Measurements from ENCODE around the gene SLC7A14.

SLC7A14 gene
- total RNA-seq = 0 to 0.67 (median 0) reads per million in 9 experiments

DNA sequence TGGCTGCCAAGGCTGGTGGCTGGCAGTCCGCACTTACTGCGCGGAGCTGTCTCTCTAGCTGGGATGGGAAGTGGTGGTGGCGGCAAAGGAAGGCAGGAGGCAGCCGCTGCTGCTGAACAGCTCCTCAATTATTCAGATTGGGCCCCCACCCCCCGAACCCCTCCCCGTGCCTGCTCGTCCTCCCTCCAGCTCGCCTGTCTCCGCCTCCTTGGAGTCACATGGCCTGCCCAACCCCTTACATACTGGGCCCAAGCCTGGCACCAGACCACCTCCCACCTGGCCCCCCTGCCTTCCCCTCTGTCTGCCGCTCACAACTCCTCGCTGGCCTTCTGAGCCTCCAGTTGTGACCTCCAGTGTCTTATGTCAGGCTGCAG is at the start of gene SLC7A14:
Gene SLC7A14, minus strand, starts transcription at position 139 of the 374 bp plus-strand sequence. CDS start 59,139 bp downstream, outside the sequence.
- Mint-ChIP-seq H3K4me3 (no peak within 1 kb of the TSS), H3K4me1 (ENCODE audit: low read depth in 2 of 2) (peaks cover 0 to 2% of the 10 kb centered on the region in 2 donors), H3K27me3 (peaks cover 51 to 73% of the 10 kb centered on the region in 2 donors), H3K36me3 (ENCODE audit: insufficient read depth) (no peaks in the 10 kb centered on the region), H3K9me3 (peaks cover 0 to 6% of the 10 kb centered on the region in 2 donors), H3K27ac (no peak within 1 kb of the TSS)
- DNase-seq (no peak), ATAC-seq (replicated peaks) (no peak)

DNA sequence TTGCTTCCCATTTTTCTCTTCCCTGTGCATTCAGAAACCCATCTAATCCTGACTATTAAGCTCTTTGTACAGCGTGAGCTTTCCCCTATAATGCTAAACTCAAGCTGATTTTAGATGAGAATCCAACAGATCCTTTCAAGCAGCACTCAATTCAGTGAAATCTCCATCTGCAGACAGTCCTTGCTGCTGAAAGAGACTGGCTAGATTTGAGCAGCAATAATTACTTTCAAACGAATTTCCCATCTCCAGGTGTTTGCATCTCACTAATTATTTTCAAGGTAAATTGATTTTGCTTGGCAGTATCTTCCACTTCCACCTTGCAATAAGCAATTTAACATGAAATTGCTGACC is 49.5 kb upstream of the SLC7A14 start:
- Mint-ChIP-seq H3K4me1 (ENCODE audit: low read depth in 2 of 2) (no peaks in the 10 kb centered on the region), H3K27me3 (peaks cover 22 to 34% of the 10 kb centered on the region in 2 donors), H3K4me3 (no peak overlapping the region), H3K9me3 (no peaks in the 10 kb centered on the region), H3K36me3 (ENCODE audit: insufficient read depth) (no peaks in the 10 kb centered on the region), H3K27ac (no peak overlapping the region)
- DNase-seq = no peak
- no peak for ATAC-seq (replicated peaks)

DNA sequence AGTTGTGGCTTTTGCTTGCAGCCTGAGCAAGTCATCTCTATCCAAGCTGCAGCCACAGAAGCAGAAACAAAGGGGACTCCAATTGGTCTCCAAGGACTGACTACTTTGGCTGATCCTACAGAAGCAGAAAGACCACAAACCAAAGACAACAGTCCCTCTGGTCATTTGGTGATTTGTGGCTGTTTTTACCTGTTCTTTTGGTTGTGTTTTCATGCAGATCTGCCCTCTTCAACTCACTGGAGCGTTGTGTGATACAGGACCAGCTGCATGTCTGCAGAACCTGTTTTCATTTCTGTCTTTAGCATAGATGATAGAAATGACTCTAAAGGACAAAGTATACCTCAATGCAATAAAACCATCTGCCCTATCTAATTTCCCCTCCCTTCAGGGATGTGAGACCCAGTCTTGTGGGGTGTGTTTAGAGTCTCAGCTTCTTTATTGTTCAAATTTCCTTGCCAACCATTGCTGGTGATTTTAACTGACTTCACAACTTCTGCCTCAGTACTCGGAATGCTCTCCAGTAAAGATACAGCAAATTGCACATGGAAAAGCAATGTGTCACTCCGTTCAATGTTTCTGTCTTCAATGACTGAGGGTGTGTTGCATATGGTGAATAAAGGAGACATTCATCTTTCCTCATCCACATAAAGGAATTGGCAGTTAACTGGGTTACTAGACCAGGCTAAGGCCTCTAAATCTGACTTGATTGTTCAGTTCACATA is 48.9 kb upstream of the SLC7A14 start:
- Mint-ChIP-seq H3K9me3 (no peaks in the 10 kb centered on the region), H3K36me3 (ENCODE audit: insufficient read depth) (no peaks in the 10 kb centered on the region), H3K4me3 (no peak overlapping the region), H3K27ac (no peak overlapping the region), H3K27me3 (peaks cover 25 to 34% of the 10 kb centered on the region in 2 donors), H3K4me1 (ENCODE audit: low read depth in 2 of 2) (no peaks in the 10 kb centered on the region)
- DNase-seq (no peak), ATAC-seq (replicated peaks) (no peak)

DNA sequence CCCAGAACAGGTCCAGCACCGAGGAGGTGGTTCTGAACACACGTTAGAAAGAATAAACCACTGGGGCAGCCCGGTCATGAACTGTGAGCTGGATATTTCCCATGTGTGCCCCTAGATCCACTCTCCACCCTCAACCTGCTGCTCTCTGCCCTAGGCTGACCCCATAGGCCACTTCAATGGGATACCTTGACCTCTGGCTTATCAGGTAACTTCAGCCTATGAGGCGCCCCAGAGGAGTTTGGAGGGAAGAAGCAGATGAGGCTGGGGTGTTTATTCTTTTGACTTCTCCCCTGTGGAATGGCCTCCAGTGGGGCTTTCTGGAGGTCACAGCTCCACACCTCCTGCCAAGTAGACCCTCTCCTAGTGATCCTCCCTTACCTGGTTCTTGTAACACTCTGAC is 47.7 kb upstream of the SLC7A14 start:
- DNase-seq (no peak), ATAC-seq (replicated peaks) (no peak)
- peaks cover 37 to 43% of the 10 kb centered on the region in 2 donors for H3K27me3 Mint-ChIP-seq
- no peak overlapping the region for H3K27ac Mint-ChIP-seq
- H3K36me3 Mint-ChIP-seq (ENCODE audit: insufficient read depth) = no peaks in the 10 kb centered on the region
- no peaks in the 10 kb centered on the region for H3K9me3 Mint-ChIP-seq
- H3K4me3 Mint-ChIP-seq = no peak overlapping the region
- H3K4me1 Mint-ChIP-seq (ENCODE audit: low read depth in 2 of 2) = no peaks in the 10 kb centered on the region

DNA sequence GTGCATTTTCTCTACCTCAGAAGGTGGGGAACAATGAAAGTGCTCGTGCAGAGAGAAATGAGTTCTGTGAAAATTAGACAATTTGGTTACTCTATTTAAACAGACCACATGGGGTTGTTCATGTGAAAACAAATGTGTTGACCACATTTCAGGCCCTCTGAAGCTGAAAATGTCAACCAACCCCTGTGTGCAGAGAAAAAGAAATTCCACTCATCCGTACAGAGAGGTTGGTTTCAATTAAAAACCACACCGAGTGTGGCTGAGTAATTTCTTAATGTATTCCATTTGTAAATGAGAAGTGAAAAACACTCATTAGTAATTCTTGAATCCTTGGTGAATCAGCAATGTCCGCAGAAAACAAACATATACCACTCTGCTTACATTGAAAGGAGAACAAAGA is 46.9 kb upstream of the SLC7A14 start:
- ATAC-seq (replicated peaks) (no peak), DNase-seq (no peak)
- no peak overlapping the region for H3K27ac Mint-ChIP-seq
- H3K9me3 Mint-ChIP-seq = no peaks in the 10 kb centered on the region
- H3K4me3 Mint-ChIP-seq = no peak overlapping the region
- no peaks in the 10 kb centered on the region for H3K36me3 Mint-ChIP-seq (ENCODE audit: insufficient read depth)
- H3K27me3 Mint-ChIP-seq = peaks cover 37 to 43% of the 10 kb centered on the region in 2 donors
- no peaks in the 10 kb centered on the region for H3K4me1 Mint-ChIP-seq (ENCODE audit: low read depth in 2 of 2)

DNA sequence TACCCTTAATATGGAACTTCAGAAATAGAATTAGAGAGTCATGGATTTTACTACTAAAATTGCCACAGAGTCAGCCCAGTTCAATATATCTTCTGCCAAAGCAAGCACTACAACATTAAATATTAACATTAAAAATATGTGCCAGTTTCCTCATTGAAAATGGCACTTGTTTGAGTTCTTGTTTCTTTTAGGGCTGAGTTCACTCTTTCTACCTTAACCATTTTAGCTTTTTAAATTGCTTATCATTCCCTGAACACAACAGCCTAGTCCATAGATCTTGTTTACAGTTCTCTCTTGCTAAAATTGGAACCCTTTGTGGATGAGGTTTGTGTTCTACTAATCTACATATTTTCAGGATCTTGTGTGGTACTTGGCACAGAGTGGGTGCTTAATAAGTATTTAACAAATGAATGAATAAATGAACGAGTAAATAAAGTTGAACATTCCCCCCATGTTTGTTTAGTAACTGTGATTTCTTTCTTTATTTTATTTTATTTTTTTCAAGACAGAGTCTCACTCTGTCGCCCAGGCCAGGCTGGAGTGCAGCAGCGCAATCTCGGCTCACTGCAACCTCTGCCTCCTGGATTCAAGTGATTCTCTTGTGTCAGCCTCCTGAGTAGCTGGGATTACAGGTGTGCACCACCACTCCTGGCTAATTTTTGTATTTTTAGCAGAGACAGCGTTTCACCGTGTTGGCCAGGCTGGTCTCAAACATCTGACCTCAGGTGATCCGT is 46.0 kb upstream of the SLC7A14 start:
- ATAC-seq (replicated peaks) = no peak
- peaks cover 35 to 42% of the 10 kb centered on the region in 2 donors for H3K27me3 Mint-ChIP-seq
- H3K4me3 Mint-ChIP-seq = no peak overlapping the region
- no peaks in the 10 kb centered on the region for H3K4me1 Mint-ChIP-seq (ENCODE audit: low read depth in 2 of 2)
- H3K9me3 Mint-ChIP-seq = no peaks in the 10 kb centered on the region
- no peak overlapping the region for H3K27ac Mint-ChIP-seq
- no peak for DNase-seq
- no peaks in the 10 kb centered on the region for H3K36me3 Mint-ChIP-seq (ENCODE audit: insufficient read depth)

DNA sequence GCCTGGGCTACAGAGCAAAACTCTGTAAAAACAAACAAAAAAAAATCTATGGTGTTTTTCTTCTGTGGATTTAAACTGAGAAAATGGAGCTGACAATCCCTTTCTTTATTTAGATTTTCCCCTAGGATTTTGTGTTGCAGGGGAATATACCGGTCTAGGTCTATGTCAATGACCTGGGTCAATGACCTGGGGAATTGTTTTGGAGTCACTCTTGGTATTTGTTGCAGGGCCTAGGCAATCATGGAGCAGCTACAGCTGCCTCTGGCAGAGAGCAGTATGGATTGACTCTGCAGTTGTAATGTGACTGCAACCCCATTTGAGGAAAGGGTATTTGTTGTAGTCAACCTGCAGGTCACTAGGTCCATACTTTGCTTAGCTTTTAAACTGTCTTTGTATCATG is 37.6 kb upstream of the SLC7A14 start:
- H3K36me3 Mint-ChIP-seq (ENCODE audit: insufficient read depth) = no peaks in the 10 kb centered on the region
- H3K9me3 Mint-ChIP-seq = no peaks in the 10 kb centered on the region
- ATAC-seq (replicated peaks) (no peak), DNase-seq (no peak)
- peaks cover 25 to 33% of the 10 kb centered on the region in 2 donors for H3K27me3 Mint-ChIP-seq
- H3K4me1 Mint-ChIP-seq (ENCODE audit: low read depth in 2 of 2) = no peaks in the 10 kb centered on the region
- no peak overlapping the region for H3K4me3 Mint-ChIP-seq
- no peak overlapping the region for H3K27ac Mint-ChIP-seq

DNA sequence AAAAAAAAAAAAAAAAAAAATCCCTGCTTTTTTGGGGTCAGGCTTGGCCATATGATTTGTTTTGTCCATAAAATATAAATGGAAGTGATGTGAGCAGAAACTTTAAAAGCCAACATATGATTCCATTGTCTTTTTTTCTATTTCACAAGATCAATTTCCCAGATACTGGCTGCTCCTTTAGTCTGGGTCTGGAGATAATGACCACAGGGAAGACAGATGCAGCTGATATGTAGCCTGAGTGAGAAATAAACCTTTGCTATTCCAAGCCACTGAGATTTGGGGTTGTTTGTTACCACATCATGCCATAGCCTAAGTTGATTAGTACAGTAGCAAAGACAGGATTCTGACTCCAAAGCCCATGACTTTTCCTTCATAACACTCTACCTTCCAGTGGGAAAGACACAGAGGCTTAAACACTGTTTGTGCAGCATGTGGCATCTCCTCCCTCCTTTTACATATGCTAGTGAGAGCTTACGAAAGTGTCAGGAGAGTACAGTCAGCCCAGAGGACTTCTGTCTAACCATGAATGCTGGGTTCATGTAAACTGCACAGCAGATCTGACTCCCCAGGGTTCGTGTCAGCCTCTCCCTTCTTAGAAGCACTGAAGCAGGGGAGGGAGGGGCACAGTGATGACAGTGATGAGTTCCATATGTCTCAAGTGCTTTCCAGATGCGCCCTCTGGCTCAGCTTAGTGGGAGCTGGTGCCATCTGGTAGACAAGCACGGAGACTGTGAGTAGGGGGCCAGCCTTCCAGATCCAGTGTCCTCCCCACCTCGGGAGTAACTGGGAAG is 36.7 kb upstream of the SLC7A14 start:
- Mint-ChIP-seq H3K36me3 (ENCODE audit: insufficient read depth) (no peaks in the 10 kb centered on the region), H3K4me1 (ENCODE audit: low read depth in 2 of 2) (no peaks in the 10 kb centered on the region), H3K27me3 (peaks cover 29 to 35% of the 10 kb centered on the region in 2 donors), H3K9me3 (no peaks in the 10 kb centered on the region), H3K4me3 (no peak overlapping the region), H3K27ac (no peak overlapping the region)
- no peak for ATAC-seq (replicated peaks)
- no peak for DNase-seq

DNA sequence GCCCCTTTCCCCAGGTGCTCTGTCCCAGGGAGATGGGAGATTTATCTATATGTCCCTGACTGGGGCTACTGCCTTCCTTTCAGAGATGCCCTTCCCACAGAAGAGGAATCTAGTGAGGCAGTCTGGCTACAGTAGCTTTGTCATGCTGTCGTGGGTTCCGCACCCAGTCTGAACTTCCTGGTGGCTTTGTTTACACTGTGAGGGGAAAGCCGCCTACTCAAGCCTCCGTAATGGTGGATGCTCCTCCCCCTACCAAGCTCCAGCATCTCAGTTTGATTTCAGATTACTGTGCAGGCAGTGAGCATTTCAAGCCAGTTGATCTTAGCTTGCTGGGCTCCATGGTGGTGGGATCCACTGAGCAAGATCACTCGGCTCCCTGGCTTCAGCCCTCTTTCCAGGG is 35.4 kb upstream of the SLC7A14 start:
- DNase-seq (no peak), ATAC-seq (replicated peaks) (no peak)
- no peak overlapping the region for H3K27ac Mint-ChIP-seq
- H3K36me3 Mint-ChIP-seq (ENCODE audit: insufficient read depth) = no peaks in the 10 kb centered on the region
- no peak overlapping the region for H3K4me3 Mint-ChIP-seq
- no peaks in the 10 kb centered on the region for H3K4me1 Mint-ChIP-seq (ENCODE audit: low read depth in 2 of 2)
- H3K9me3 Mint-ChIP-seq = no peaks in the 10 kb centered on the region
- H3K27me3 Mint-ChIP-seq = peaks cover 29 to 35% of the 10 kb centered on the region in 2 donors

DNA sequence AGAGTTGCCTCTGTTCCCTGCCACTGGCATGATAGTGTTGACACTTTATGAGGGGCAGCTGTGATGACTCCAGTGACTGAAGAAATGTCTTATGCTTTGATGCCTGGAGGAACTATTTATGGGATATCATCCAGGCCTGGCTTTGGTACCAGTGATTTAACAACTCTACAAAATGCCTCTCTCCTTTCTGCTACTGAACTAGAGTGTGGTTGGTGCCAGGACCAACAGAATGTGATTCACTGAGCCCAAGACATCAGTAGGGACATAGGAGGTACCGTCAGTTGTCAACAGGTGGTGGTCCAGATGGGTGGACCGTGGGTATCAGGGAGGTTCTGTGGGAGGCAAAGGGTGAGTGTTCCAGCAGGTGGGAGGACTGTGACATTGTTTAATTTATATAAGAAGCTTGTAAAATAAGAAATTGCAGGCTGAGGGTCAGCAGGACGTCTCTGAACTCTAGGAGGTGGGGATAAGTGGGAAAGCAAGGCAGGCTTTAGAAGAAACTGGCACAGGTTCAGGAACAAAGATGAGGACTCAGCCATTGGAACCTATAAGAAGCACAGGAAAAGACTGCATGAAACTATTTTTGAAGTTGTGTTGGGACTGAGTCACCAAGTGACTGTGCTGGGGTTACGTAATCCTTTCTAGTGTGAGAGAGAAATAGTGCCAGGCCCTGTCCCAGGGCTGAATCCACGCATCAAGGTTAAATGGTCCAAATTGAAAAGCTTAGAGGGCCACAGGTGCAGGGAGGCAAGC is 28.5 kb upstream of the SLC7A14 start:
- Mint-ChIP-seq H3K27ac (no peak overlapping the region), H3K36me3 (ENCODE audit: insufficient read depth) (no peaks in the 10 kb centered on the region), H3K27me3 (peaks cover 29 to 39% of the 10 kb centered on the region in 2 donors), H3K4me1 (ENCODE audit: low read depth in 2 of 2) (no peaks in the 10 kb centered on the region), H3K9me3 (peaks cover 0 to 2% of the 10 kb centered on the region in 2 donors), H3K4me3 (no peak overlapping the region)
- DNase-seq (no peak), ATAC-seq (replicated peaks) (no peak)

DNA sequence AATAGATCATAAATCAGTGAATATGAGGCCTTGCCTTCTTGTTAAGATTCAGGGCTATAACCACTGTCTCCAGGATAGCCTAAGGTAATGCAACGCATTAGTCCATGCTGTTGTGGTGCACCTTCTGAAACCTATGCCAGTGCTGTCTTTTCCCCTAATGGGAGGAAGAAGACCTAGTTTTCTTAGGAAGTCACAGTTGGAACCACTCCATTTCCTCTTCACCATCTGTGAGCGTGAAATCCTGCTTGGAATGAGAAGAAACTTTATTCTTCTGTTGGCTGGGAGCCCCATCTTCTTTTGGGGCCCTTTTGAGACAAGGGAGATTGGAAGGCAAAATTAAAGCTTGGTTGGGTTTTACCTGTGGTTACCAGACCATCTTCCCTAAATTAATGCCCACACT is 25.9 kb upstream of the SLC7A14 start:
- Mint-ChIP-seq H3K36me3 (ENCODE audit: insufficient read depth) (no peaks in the 10 kb centered on the region), H3K4me3 (no peak overlapping the region), H3K27me3 (peaks cover 16 to 28% of the 10 kb centered on the region in 2 donors), H3K9me3 (peaks cover 0 to 2% of the 10 kb centered on the region in 2 donors), H3K4me1 (ENCODE audit: low read depth in 2 of 2) (no peaks in the 10 kb centered on the region), H3K27ac (no peak overlapping the region)
- DNase-seq (no peak), ATAC-seq (replicated peaks) (no peak)

DNA sequence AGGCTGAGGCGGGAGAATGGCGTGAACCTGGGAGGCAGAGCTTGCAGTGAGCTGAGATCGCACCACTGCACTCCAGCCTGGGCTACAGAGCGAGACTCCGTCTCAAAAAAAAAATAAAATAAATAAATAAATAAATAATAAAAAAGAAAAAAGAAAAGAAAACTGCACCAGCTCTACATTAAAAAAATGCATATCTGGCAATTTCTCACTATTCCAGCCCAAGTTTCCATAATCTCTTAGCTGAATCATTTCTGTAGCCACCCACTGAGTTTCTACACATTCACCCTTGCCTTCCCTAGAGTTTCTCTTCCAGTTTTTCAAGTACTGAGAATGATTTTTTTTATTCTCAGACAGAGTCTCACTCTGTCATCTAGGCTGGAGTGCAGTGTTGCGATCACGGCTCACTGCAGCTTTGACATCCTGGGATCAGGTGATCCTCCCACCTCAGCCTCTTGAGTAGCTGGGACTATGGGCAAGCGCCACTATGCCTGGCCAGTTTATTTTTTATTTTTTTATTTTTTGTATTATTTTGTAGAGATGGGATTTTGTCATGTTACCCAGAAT is 24.5 kb upstream of the SLC7A14 start:
- no peak overlapping the region for H3K27ac Mint-ChIP-seq
- no peak overlapping the region for H3K4me3 Mint-ChIP-seq
- ATAC-seq (replicated peaks) = no peak
- DNase-seq = no peak
- peaks cover 0 to under 1% of the 10 kb centered on the region in 2 donors for H3K9me3 Mint-ChIP-seq
- no peaks in the 10 kb centered on the region for H3K36me3 Mint-ChIP-seq (ENCODE audit: insufficient read depth)
- peaks cover 16 to 28% of the 10 kb centered on the region in 2 donors for H3K27me3 Mint-ChIP-seq
- H3K4me1 Mint-ChIP-seq (ENCODE audit: low read depth in 2 of 2) = no peaks in the 10 kb centered on the region

DNA sequence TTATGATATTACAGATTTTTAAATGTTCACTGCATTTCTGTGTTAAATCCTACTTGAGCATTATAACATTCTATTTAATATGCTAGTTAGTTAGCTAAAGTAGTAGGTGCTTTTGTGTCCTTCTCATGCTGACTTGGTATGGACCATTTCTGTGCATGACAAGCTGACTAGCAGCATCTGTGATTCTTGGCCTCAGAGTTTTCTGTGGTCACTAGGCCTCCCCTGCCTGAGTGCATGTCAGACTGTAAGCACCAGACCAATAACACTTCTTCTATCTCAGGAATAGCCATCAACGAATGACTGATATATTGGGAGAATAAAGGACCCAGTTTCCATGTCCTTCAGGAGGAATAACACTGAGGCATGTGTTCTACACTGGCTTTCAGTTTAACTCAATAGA is 22.6 kb upstream of the SLC7A14 start:
- Mint-ChIP-seq H3K9me3 (no peaks in the 10 kb centered on the region), H3K27ac (no peak overlapping the region), H3K4me3 (no peak overlapping the region), H3K36me3 (ENCODE audit: insufficient read depth) (no peaks in the 10 kb centered on the region), H3K4me1 (ENCODE audit: low read depth in 2 of 2) (no peaks in the 10 kb centered on the region), H3K27me3 (peaks cover 25 to 30% of the 10 kb centered on the region in 2 donors)
- DNase-seq (no peak), ATAC-seq (replicated peaks) (no peak)

All from effector memory CD8-positive, alpha-beta T cell (primary cell).